Prostate gland (tissue), 2 donors: ENCODE measurements around the gene ZNF280C. TPM values are rescaled to one million over a fixed set of nuclear protein-coding genes. Genes with fewer than 3 reads are reported as not detected.

Experiments
- DNase-seq: peaks from one replicate; pipeline ENCODE4 v3.0.0-alpha.2; 2019; ENCODE audit warnings: low spot score
- H3K27ac ChIP-seq, 2 donors: fragments of 200-600 bp; sonication (generic); 2 replicates each; pipeline ENCODE4 v1.5.1; 2017 to 2019
- H3K27me3 ChIP-seq: fragments of 200-600 bp; sonication (generic); replicated peaks from 2 replicates; pipeline ENCODE4 v1.5.1; 2019; ENCODE audit not compliant: insufficient read depth
- H3K36me3 ChIP-seq, 2 donors: fragments of 200-600 bp; sonication (generic); 1 replicate in 1 of 2; 2 replicates in 1 of 2; pipeline versions ENCODE4 v1.5.1 to v1.8.1; 2017 to 2019
- H3K4me1 ChIP-seq: fragments of 200-600 bp; sonication (generic); replicated peaks from 2 replicates; pipeline ENCODE4 v1.5.1; 2019
- H3K4me3 ChIP-seq, 2 donors: fragments of 200-600 bp; sonication (generic); 2 replicates each; pipeline ENCODE4 v1.5.1; 2017 to 2019
- H3K9me3 ChIP-seq: fragments of 200-600 bp; sonication (generic); 2 replicates; pipeline ENCODE4 v1.5.1; 2017
- POLR2A ChIP-seq: fragments of 450-650 bp; IDR thresholded peaks from one replicate; pipeline ENCODE4 v1.6.1; 2016; ENCODE audit warnings: antibody characterized with exemption, mild to moderate bottlenecking
- POLR2AphosphoS5 ChIP-seq: sonication (generic); formaldehyde crosslinking; IDR thresholded peaks from one replicate; pipeline ENCODE4 v1.6.1; 2017; ENCODE audit warnings: antibody characterized with exemption
- WGBS: methylation state at CpG from one replicate; pipeline ENCODE4 v1.1.5; 2018; 5-methylcytosine and 5-hydroxymethylcytosine counted together
- intact Hi-C: fragments of 100-400 bp; cut with DNase I; formaldehyde crosslinking; loops from one replicate; pipeline ENCODE4 v1.14.2; 2022
- total RNA-seq, 2 donors: library from RNA; depleted of rRNA; stranded (reverse); fragments of >200 nt; gene quantifications; one replicate each; pipeline ENCODE4 v1.1.0, GENCODE V29; 2016
- TF ChIP-seq, protein P1 (sequence below), 4 experiments: fragments of 200-600 bp in 2 of 4; fragments of 450-650 bp in 2 of 4; sonication (generic) in 2 of 4; IDR thresholded peaks; 1 replicate in 3 of 4; 2 replicates in 1 of 4; pipeline ENCODE4 v1.5.1; 2016 to 2019; ENCODE audit warnings: antibody characterized with exemption in 4 of 4, mild to moderate bottlenecking in 2 of 4, moderate library complexity in 2 of 4

ZNF280C gene
- total RNA-seq, 2 donors from 2014 or later, result 4.1 to 19.0 TPM

DNA sequence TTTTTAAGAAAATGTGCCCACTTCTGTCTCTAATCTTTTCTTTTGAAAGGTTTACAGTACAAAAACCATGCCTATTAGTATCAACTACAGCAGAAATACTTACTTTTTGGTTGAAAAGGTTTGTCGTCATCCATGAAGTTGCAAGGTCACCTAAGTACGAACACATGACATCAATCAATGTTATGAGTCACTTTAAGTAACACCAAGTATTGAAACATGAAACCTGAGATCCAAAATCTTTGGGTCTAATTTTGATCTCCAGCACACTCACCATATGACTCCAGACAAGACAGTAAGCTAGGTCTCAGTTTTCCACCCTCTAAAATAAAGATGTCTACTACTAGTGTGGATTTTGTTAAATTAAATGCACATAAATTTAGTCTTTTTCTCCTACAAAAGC, 8.4 kb downstream of the ZNF280C start:
- no peak for DNase-seq
- no peak overlapping the region for H3K4me3 ChIP-seq
- no peaks in the 10 kb centered on the region for H3K36me3 ChIP-seq
- H3K9me3 ChIP-seq, result no peaks in the 10 kb centered on the region
- TF ChIP-seq, protein P1, sequence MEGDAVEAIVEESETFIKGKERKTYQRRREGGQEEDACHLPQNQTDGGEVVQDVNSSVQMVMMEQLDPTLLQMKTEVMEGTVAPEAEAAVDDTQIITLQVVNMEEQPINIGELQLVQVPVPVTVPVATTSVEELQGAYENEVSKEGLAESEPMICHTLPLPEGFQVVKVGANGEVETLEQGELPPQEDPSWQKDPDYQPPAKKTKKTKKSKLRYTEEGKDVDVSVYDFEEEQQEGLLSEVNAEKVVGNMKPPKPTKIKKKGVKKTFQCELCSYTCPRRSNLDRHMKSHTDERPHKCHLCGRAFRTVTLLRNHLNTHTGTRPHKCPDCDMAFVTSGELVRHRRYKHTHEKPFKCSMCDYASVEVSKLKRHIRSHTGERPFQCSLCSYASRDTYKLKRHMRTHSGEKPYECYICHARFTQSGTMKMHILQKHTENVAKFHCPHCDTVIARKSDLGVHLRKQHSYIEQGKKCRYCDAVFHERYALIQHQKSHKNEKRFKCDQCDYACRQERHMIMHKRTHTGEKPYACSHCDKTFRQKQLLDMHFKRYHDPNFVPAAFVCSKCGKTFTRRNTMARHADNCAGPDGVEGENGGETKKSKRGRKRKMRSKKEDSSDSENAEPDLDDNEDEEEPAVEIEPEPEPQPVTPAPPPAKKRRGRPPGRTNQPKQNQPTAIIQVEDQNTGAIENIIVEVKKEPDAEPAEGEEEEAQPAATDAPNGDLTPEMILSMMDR (IDR thresholded peaks at IDR 0.05), result no peak
- TF ChIP-seq POLR2AphosphoS5 (no peak), POLR2A (no peak)
- WGBS, result 80% methylated on average over 2 of the region's 2 CpGs
- H3K27me3 ChIP-seq, result no peaks in the 10 kb centered on the region
- H3K27ac ChIP-seq, result no peak overlapping the region
- intact Hi-C loops, result no loop called here
- no peaks in the 10 kb centered on the region for H3K4me1 ChIP-seq

DNA sequence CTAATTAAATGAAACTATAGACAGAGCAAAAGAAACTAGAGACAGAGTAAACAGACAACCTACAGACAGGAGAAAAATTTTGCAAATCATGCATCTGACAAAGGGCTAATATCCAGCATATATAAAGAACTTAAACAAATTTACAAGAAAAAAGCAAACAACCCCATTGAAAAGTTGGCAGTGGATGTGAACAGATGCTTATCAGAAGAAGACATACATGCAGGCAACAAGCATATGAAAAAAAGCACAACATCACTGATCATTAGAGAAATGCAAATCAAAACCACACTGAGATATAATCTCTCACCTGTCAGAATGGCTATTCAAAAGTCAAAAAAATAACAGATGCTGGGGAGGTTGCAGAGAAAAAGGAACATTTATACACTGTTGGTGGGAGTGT, 14.8 kb downstream of the ZNF280C start:
- no peaks in the 10 kb centered on the region for H3K9me3 ChIP-seq
- no peaks in the 10 kb centered on the region for H3K4me1 ChIP-seq
- H3K27ac ChIP-seq, result no peak overlapping the region
- intact Hi-C loops, result no loop called here
- DNase-seq, result no peak
- no peak overlapping the region for H3K4me3 ChIP-seq
- no peaks in the 10 kb centered on the region for H3K27me3 ChIP-seq
- no peak for TF ChIP-seq POLR2AphosphoS5
- no peak for TF ChIP-seq POLR2A
- TF ChIP-seq, protein P1 (IDR thresholded peaks at IDR 0.05), result no peak
- H3K36me3 ChIP-seq, result no peaks in the 10 kb centered on the region

DNA sequence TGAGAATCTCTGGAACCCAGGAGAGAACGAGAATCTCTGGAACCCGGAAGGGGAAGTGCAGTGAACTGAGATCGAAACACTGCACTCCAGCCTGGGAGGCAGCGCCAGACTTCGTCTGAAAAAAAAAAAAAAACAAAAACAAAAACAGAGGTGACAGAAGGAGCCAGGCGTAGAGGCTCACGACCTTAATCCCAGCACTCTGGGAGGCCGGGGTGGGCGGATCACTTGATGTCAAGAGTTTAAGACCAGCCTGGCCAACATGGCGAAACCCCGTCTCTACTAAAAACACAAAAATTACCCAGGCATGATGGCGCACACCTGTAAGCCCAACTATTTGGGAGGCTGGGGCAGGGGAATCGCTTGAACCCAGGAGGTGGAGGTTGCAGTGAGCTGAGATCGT, 17.0 kb downstream of the ZNF280C start:
- intact Hi-C loops, result no loop called here
- H3K27ac ChIP-seq, result no peak overlapping the region
- no peaks in the 10 kb centered on the region for H3K9me3 ChIP-seq
- no peak overlapping the region for H3K4me3 ChIP-seq
- no peak for DNase-seq
- no peaks in the 10 kb centered on the region for H3K27me3 ChIP-seq
- no peaks in the 10 kb centered on the region for H3K36me3 ChIP-seq
- H3K4me1 ChIP-seq, result no peaks in the 10 kb centered on the region
- TF ChIP-seq, protein P1 (IDR thresholded peaks at IDR 0.05), result no peak
- TF ChIP-seq POLR2A (no peak), POLR2AphosphoS5 (no peak)
- 96% methylated on average over 14 of the region's 14 CpGs for WGBS

DNA sequence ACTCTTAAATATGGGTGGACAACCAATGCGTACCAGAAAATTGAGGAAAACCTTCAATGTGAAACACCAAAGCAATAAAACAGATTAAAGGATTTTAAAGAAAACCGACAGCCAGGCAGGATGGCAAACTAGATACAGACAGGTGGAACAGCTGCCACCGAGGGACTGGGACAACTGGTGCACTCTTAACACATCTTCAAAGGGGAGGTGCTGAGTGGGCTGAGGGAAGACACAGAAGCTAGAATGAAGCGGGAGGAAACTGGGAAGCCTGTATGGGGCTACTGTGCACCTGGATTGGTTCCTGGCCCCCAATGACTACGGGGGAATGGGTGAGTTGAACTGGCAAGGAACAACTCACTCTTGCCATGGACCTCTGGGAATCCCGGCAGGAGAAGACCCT, 20.7 kb downstream of the ZNF280C start:
- intact Hi-C loops, result no loop called here
- Histone ChIP-seq H3K4me3 (no peak overlapping the region), H3K4me1 (no peaks in the 10 kb centered on the region), H3K27ac (no peak overlapping the region), H3K27me3 (no peaks in the 10 kb centered on the region), H3K36me3 (no peaks in the 10 kb centered on the region), H3K9me3 (no peaks in the 10 kb centered on the region)
- no peak for TF ChIP-seq POLR2AphosphoS5
- no peak for TF ChIP-seq POLR2A
- TF ChIP-seq, protein P1 (IDR thresholded peaks at IDR 0.05), result no peak
- WGBS, result 88% methylated on average over 6 of the region's 6 CpGs
- no peak for DNase-seq

DNA sequence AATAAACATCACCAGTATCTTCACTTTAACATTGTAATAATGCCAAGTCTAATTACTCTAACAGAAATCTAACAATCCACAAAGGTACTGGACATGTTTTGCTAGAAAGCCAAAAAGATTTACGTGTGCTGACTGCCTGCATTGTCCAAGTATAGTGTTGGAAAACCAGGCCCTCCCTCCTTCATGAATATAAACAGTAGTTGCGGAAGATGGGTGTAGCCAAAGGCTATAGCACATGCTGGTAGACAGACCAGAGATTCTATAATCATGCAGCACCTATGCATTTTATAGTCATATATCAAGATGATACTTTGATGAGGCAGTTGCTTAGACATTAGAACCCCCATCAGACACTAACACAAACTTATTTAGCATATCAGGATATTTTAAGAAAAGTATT, 22.6 kb downstream of the ZNF280C start:
- Histone ChIP-seq H3K27me3 (no peaks in the 10 kb centered on the region), H3K4me1 (no peaks in the 10 kb centered on the region), H3K27ac (no peak overlapping the region), H3K9me3 (no peaks in the 10 kb centered on the region), H3K36me3 (no peaks in the 10 kb centered on the region), H3K4me3 (no peak overlapping the region)
- WGBS, result 92% methylated on average over 2 of the region's 2 CpGs
- no peak for DNase-seq
- no peak for TF ChIP-seq POLR2A
- TF ChIP-seq, protein P1 (IDR thresholded peaks at IDR 0.05), result no peak
- TF ChIP-seq POLR2AphosphoS5, result no peak
- intact Hi-C loops, result no loop called here
